Measurements from ENCODE around the gene SPEG.

GRCh38 chr2:219395609-219396008 lies 39.0 kb upstream of the SPEG start:
- TF ChIP-seq GABPA (IDR thresholded peaks at IDR 0.05; ENCODE audit: borderline replicate concordance, insufficient read depth, low read length) (no peak), TEAD4 (IDR thresholded peaks at IDR 0.05; ENCODE audit: low read depth, low read length) (no peak), CEBPB (IDR thresholded peaks at IDR 0.05; ENCODE audit: low read depth, low read length) (no peak), BACH1 (IDR thresholded peaks at IDR 0.05; ENCODE audit: low read length) (no peak)
- TF ChIP-seq, protein P1, sequence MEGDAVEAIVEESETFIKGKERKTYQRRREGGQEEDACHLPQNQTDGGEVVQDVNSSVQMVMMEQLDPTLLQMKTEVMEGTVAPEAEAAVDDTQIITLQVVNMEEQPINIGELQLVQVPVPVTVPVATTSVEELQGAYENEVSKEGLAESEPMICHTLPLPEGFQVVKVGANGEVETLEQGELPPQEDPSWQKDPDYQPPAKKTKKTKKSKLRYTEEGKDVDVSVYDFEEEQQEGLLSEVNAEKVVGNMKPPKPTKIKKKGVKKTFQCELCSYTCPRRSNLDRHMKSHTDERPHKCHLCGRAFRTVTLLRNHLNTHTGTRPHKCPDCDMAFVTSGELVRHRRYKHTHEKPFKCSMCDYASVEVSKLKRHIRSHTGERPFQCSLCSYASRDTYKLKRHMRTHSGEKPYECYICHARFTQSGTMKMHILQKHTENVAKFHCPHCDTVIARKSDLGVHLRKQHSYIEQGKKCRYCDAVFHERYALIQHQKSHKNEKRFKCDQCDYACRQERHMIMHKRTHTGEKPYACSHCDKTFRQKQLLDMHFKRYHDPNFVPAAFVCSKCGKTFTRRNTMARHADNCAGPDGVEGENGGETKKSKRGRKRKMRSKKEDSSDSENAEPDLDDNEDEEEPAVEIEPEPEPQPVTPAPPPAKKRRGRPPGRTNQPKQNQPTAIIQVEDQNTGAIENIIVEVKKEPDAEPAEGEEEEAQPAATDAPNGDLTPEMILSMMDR (IDR thresholded peaks at IDR 0.05; ENCODE audit: control extremely low read depth in 1 of 3, insufficient read depth in 1 of 3, low read depth in 1 of 3, low read length in 3 of 3), result no peak
